ENCODE measurements around the gene GRN.

GRCh38 chr17:44338702-44339101, 6.4 kb upstream of the GRN start:
- TF ChIP-seq EZH2 (IDR thresholded peaks at IDR 0.05; ENCODE audit: low read length, unreplicated experiment), result no peak
- TF ChIP-seq EZH2phosphoT487 (IDR thresholded peaks at IDR 0.05; ENCODE audit: borderline replicate concordance, low read length), result no peak
- no peak for TF ChIP-seq CTCF (conservative IDR thresholded peaks at IDR 0.05; ENCODE audit: low read depth, low read length)
